HG03025 (cell line): Measurements from ENCODE around the gene IDUA.
"Not testable (repeated sequence)": the region's sequence is repeated elsewhere in the genome, so short reads cannot be mapped to it uniquely, and the experiment has no call there.

Experiments
- ATAC-seq: cut with Tn5 transposase; IDR thresholded peaks from one replicate; pipeline ENCODE4 v1.9.1; 2021; ENCODE audit warnings: mild to moderate bottlenecking, moderate library complexity; ENCODE audit not compliant: unreplicated experiment, low FRiP score

IDUA gene

DNA sequence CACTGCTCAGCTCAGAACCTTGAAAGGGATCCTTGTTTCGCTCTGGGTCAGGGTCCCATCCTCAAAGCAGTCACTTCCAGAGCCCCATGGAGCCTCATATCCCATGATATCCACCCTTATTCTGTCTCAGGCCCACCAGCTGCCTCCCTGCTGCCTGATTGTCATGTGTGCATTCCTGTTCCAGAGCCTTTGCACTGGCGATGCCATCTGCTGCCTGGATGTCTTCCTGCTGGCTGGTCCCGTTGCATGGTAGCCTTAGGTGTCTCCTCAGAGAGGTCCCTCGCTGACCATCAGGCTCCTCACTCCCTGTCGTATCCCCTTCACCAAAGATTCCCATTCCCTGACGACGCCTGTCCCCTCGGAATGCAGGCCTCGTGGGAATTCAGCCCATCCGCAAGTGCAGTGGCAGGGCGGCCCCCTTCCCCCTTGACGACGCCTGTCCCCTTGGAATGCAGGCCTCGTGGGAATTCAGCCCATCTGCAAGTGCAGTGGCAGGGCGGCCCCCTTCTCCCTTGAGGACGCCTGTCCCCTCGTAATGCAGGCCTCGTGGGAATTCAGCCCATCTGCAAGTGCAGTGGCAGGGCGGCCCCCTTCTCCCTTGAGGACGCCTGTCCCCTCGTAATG, 12.5 kb downstream of the IDUA start:
- not testable (repeated sequence) for ATAC-seq

DNA sequence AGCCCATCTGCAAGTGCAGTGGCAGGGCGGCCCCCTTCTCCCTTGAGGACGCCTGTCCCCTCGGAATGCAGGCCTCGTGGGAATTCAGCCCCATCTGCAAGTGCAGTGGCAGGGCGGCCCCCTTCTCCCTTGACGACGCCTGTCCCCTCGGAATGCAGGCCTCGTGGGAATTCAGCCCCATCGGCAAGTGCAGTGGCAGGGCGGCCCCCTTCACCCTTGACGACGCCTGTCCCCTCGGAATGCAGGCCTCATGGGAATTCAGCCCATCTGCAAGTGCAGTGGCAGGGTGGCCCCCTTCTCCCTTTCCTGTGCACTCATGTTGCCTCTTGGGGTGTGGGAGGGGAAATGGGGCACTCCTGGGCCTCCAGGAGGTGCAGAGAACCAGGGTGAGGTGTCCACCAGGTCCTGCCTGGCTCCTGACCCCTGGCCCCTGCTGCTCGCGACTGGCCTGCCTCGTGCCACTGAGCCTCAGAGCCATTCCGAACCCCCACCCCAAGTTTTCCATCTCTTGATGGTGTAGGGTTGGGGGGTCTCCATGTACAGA, 13.1 kb downstream of the IDUA start:
- no peak for ATAC-seq

- ATAC-seq: no peak
These were observed 13.9 kb downstream of the IDUA start for GRCh38 chr4:1000686-1001260.

DNA sequence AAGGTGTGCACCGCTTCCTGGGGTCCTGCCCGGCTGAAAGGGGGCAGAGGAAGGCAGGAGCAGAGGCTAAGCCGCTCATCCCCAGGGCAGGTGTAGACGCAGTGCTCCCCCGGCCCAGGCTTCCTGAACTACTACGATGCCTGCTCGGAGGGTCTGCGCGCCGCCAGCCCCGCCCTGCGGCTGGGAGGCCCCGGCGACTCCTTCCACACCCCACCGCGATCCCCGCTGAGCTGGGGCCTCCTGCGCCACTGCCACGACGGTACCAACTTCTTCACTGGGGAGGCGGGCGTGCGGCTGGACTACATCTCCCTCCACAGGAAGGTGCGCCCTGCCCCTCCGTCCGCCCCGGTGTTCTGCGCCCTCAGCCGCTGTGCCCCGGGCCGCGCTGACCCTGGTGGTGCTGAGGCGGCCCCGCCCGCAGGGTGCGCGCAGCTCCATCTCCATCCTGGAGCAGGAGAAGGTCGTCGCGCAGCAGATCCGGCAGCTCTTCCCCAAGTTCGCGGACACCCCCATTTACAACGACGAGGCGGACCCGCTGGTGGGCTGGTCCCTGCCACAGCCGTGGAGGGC, 14.8 kb downstream of the IDUA start:
- no peak for ATAC-seq

GRCh38 chr4:1002131-1002630, 15.3 kb downstream of the IDUA start:
- ATAC-seq: no peak

- no peak for ATAC-seq
These were observed 15.9 kb downstream of the IDUA start for GRCh38 chr4:1002631-1003251.

GRCh38 chr4:1003271-1004070, 16.6 kb downstream of the IDUA start:
- no peak for ATAC-seq

GRCh38 chr4:1004071-1004418, 17.2 kb downstream of the IDUA start:
- no peak for ATAC-seq

DNA sequence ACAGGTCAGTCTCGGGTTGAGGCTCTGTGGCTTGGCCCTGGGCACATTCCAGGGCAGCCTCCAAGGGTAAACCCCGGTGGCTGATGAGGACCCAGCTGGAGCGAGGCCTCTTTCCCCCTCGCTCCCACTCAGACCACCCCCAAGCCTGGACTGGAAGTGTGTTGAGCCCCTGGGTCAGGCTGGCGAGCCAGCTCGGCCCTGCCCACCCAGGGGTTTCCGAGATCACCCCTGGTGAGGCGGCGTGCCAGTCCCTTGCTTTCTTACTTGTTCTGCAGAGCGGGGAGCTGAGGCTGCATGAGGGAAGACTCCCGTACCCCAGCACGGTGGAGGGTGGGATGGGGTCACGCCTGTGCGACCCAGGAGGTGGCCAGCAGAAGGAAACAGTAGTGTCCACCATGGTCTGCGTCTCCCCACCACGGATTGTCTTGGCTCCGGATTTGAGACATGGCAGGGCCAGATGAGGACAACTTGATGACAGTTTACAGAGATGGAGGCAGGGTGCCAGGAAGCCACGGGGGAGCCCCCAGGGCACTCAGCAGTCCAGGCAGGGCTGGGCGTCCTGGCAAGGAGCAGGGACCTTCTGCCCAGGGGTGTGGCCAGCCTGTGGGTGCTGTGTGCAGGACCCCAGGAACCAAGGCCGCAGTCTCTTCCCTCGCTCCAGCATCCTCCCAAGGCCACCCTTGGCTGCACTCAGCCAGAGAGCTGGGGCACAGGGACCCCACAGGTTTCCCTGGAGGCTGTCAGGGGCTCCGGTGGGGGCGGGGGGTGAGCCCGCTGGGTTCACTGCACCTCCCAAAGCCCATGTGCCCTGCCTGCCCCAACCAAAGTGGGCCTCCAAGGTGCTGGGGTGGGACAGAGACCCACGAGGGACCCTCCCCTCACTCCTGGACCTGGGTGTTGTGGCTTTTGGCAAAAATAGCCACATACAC, 18.0 kb downstream of the IDUA start:
- ATAC-seq: no peak

- no peak for ATAC-seq
These were observed 20.0 kb downstream of the IDUA start for GRCh38 chr4:1006856-1007255.

- peak; percentile 21 for ATAC-seq
These were observed 22.1 kb downstream of the IDUA start for GRCh38 chr4:1008840-1009541.

- peak; percentile 35 for ATAC-seq
These were observed 22.9 kb downstream of the IDUA start for GRCh38 chr4:1009542-1010394.

DNA sequence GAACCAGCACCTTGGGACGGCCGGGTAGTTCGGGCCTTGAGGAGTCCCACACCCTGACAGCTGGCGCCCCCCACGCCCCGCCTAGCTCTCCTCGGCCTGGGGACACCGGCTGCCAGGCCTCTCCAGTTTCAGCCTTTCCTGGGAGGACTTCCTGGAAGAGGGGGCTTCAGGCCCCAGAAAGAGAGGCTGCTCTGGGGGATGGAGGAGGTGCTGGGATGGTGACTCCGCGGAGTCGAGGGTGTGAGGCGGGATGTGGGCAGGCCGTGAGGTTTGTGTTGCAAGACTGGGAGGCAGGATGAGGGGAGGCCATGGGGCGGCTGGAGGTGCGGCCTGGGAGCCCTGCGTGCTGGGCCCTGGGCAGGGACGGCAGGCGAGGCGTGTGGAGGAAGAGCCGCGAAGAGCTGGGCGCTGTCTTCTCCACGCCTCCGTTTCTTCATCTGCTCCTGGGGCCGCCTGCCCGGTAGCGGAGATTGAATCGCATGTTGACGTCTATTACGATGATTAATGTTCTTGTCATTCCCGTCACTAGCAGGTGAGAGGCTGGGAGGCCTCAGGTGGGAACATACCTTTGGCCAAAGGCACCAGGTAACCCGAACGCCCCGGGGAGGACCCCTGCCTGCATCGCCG, 23.7 kb downstream of the IDUA start:
- ATAC-seq: peak; percentile 15

- ATAC-seq: no peak
These were observed 24.3 kb downstream of the IDUA start, which contains the start of gene FGFRL1 for GRCh38 chr4:1011022-1011665. TSS of gene FGFRL1 (plus strand) at chr4:1011626. CDS start at chr4:1012486, 860 bp downstream.

DNA sequence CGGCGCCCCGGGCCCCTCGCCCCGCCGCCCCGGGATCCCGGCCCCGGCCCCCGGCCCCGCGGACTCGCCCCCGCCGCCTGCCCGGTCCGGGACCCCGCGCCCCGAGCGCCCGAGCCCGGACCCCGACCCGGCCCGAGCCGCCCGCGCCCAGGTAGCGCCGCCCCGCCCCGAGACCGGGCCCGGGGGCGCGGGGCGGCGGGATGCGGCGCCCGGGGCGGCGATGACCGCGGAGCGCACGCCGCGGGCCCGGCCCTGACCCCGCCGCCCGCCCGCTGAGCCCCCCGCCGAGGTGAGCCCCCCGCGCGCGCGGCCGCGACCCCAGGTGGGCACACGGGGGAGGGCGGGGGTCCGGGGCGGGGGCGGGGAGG, 24.8 kb downstream of the IDUA start:
- no peak for ATAC-seq

GRCh38 chr4:1012034-1012739, 25.3 kb downstream of the IDUA start:
- ATAC-seq: no peak
